Activated B cell treated with CpG ODN at 0.5 μM for 24 hours (primary cell): Measurements from ENCODE around the gene CAMSAP1. TPM values are rescaled to one million over a fixed set of nuclear protein-coding genes. Genes with fewer than 3 reads are reported as not detected.

Experiments used
- ATAC-seq: fragments of 200-7000 bp; cut with Tn5 transposase; one replicate; pipeline ENCODE4 v1.10.0; 2021; ENCODE audit warnings: low read depth, mild to moderate bottlenecking, moderate library complexity
- CTCF ChIA-PET: fragments of 350-600 bp; sonication (Branson Sonifier 250); formaldehyde crosslinking; loops from one replicate; lab custom pipeline; 2021; ENCODE audit warnings: antibody characterized with exemption; lab: Charles Lee
- POLR2A ChIA-PET: fragments of 350-600 bp; sonication (Branson Sonifier 250); formaldehyde crosslinking; loops from one replicate; lab custom pipeline; 2021; ENCODE audit warnings: antibody characterized with exemption; lab: Charles Lee
- DNase-seq: peaks from one replicate; pipeline ENCODE4 v3.0.0; 2022
- H3K27ac Mint-ChIP-seq: one replicate; pipeline ENCODE4 v1.8.0; 2020; ENCODE audit warnings: mixed read lengths
- H3K27me3 Mint-ChIP-seq: one replicate; pipeline ENCODE4 v1.8.0; 2021; ENCODE audit warnings: mixed read lengths
- H3K36me3 Mint-ChIP-seq: one replicate; pipeline ENCODE4 v1.8.0; 2021; ENCODE audit warnings: low read depth, mixed read lengths
- H3K4me1 Mint-ChIP-seq: one replicate; pipeline ENCODE4 v1.8.0; 2021; ENCODE audit warnings: mixed read lengths
- H3K4me3 Mint-ChIP-seq: one replicate; pipeline ENCODE4 v1.8.0; 2020; ENCODE audit warnings: mild to moderate bottlenecking, mixed read lengths
- H3K9me3 Mint-ChIP-seq: one replicate; pipeline ENCODE4 v1.8.0; 2020; ENCODE audit warnings: mixed read lengths
- CTCF ChIP-seq: fragments of 200-600 bp; IDR thresholded peaks from one replicate; pipeline ENCODE4 v1.8.0; 2022; ENCODE audit warnings: antibody characterized with exemption, mild to moderate bottlenecking
- intact Hi-C: fragments of 100-400 bp; cut with micrococcal nuclease; formaldehyde crosslinking; loops from one replicate; pipeline ENCODE4 v1.15.1; 2024
- total RNA-seq: library from RNA; stranded (reverse); gene quantifications from 2 replicates; pipeline ENCODE4 v1.2.3, GENCODE V29; 2022

The CAMSAP1 gene
- total RNA-seq, 1 donor from 2014 or later, result 16.9 TPM

- ATAC-seq (no peak), DNase-seq (no peak)
- no peak for TF ChIP-seq CTCF
- no peaks in the 10 kb centered on the region for H3K27me3 Mint-ChIP-seq
- no peak overlapping the region for H3K27ac Mint-ChIP-seq
- no peaks in the 10 kb centered on the region for H3K36me3 Mint-ChIP-seq
- intact Hi-C loops, result no loop called here
- POLR2A ChIA-PET, result no interaction called here
- H3K9me3 Mint-ChIP-seq, result peaks cover 2% of the 10 kb centered on the region
- H3K4me3 Mint-ChIP-seq, result no peak overlapping the region
- CTCF ChIA-PET, result no interaction called here
- H3K4me1 Mint-ChIP-seq, result peaks cover 38% of the 10 kb centered on the region
These were observed 6.2 kb downstream of the CAMSAP1 start for GRCh38 chr9:135901031-135901758.

GRCh38 chr9:135898634-135899407 lies 8.5 kb downstream of the CAMSAP1 start:
- Mint-ChIP-seq H3K27ac (no peak overlapping the region), H3K4me3 (no peak overlapping the region)
- CTCF ChIA-PET, result no interaction called here

GRCh38 chr9:135896626-135897025 lies 10.7 kb downstream of the CAMSAP1 start:
- CTCF ChIA-PET, result no interaction called here
- no peaks in the 10 kb centered on the region for H3K36me3 Mint-ChIP-seq

More at GRCh38 chr9:135898634-135899407, 8.5 kb downstream of the CAMSAP1 start:
- H3K36me3 Mint-ChIP-seq, result no peaks in the 10 kb centered on the region
- peaks cover 40% of the 10 kb centered on the region for H3K4me1 Mint-ChIP-seq
- ATAC-seq (no peak), DNase-seq (no peak)
- H3K27me3 Mint-ChIP-seq, result no peaks in the 10 kb centered on the region
- TF ChIP-seq CTCF, result no peak
- H3K9me3 Mint-ChIP-seq, result peaks cover 2% of the 10 kb centered on the region
- POLR2A ChIA-PET, result no interaction called here
- intact Hi-C loops, result no loop called here

GRCh38 chr9:135896205-135896604 lies 11.1 kb downstream of the CAMSAP1 start:
- intact Hi-C loops, result no loop called here
- no peak overlapping the region for H3K4me3 Mint-ChIP-seq
- no peak for DNase-seq
- ChIA-PET CTCF (no interaction called here), POLR2A (no interaction called here)
- no peak for ATAC-seq
- H3K27ac Mint-ChIP-seq, result no peak overlapping the region
- peaks cover 2% of the 10 kb centered on the region for H3K9me3 Mint-ChIP-seq
- no peaks in the 10 kb centered on the region for H3K27me3 Mint-ChIP-seq
- no peaks in the 10 kb centered on the region for H3K36me3 Mint-ChIP-seq
- TF ChIP-seq CTCF, result no peak
- peaks cover 48% of the 10 kb centered on the region for H3K4me1 Mint-ChIP-seq

More at GRCh38 chr9:135896626-135897025, 10.7 kb downstream of the CAMSAP1 start:
- Mint-ChIP-seq H3K4me1 (peaks cover 48% of the 10 kb centered on the region), H3K27me3 (no peaks in the 10 kb centered on the region), H3K4me3 (no peak overlapping the region), H3K9me3 (peaks cover 2% of the 10 kb centered on the region), H3K27ac (no peak overlapping the region)
- POLR2A ChIA-PET, result no interaction called here
- intact Hi-C loops, result no loop called here
- no peak for TF ChIP-seq CTCF
- DNase-seq, result no peak
- no peak for ATAC-seq

GRCh38 chr9:135895202-135895848 lies 12.0 kb downstream of the CAMSAP1 start:
- DNase-seq (no peak), ATAC-seq (no peak)
- H3K27ac Mint-ChIP-seq, result no peak overlapping the region
- TF ChIP-seq CTCF, result no peak
- intact Hi-C loops, result no loop called here
- no peaks in the 10 kb centered on the region for H3K27me3 Mint-ChIP-seq
- H3K36me3 Mint-ChIP-seq, result no peaks in the 10 kb centered on the region
- POLR2A ChIA-PET, result no interaction called here
- H3K9me3 Mint-ChIP-seq, result peaks cover 2% of the 10 kb centered on the region
- CTCF ChIA-PET, result no interaction called here
- no peak overlapping the region for H3K4me3 Mint-ChIP-seq
- peaks cover 52% of the 10 kb centered on the region for H3K4me1 Mint-ChIP-seq
